Activated naive CD4-positive, alpha-beta T cell treated with anti-CD3 and anti-CD28 coated beads, Interleukin-2, amount 50 U/mL, for 72 hours (primary cell): ENCODE data around the gene CHAC1. TPM values are rescaled to one million over a fixed set of nuclear protein-coding genes. Genes with fewer than 3 reads are reported as not detected.

Experiments used
- ATAC-seq, 2 donors: fragments of 150-1000 bp; cut with Tn5 transposase; 2 replicates each; pipeline ENCODE4 v1.10.0; 2021; ENCODE audit warnings: mild to moderate bottlenecking in 2 of 2, moderate library complexity in 2 of 2
- DNase-seq, 2 donors: peaks; one replicate each; pipeline ENCODE4 v3.0.0; 2021 to 2022; ENCODE audit warnings: low spot score in 2 of 2
- H3K27ac Mint-ChIP-seq, 2 donors: one replicate each; pipeline ENCODE4 v1.8.0; 2022; ENCODE audit warnings: mild to moderate bottlenecking in 2 of 2, mixed read lengths in 2 of 2
- H3K36me3 Mint-ChIP-seq, 2 donors: one replicate each; pipeline ENCODE4 v1.8.0; 2022; ENCODE audit warnings: mixed read lengths in 2 of 2
- H3K9me3 Mint-ChIP-seq, 2 donors: one replicate each; pipeline ENCODE4 v1.8.0; 2022; ENCODE audit warnings: mixed read lengths in 2 of 2
- total RNA-seq, 2 donors: library from RNA; stranded (reverse); gene quantifications; one replicate each; pipeline ENCODE4 v1.2.3, GENCODE V29; 2022

Gene CHAC1
- total RNA-seq, 2 donors from 2014 or later, result 12.9 to 16.3 TPM

- H3K9me3 Mint-ChIP-seq, result no peaks in the 10 kb centered on the region
- ATAC-seq, result no peak
- no peak for DNase-seq
- H3K27ac Mint-ChIP-seq, result no peak overlapping the region
- H3K36me3 Mint-ChIP-seq, result peaks cover 0 to 6% of the 10 kb centered on the region in 2 donors
Observed at GRCh38 chr15:40931300-40932142, 21.8 kb upstream of the CHAC1 start.

- Mint-ChIP-seq H3K27ac (no peak overlapping the region), H3K9me3 (no peaks in the 10 kb centered on the region), H3K36me3 (peaks cover 0 to 6% of the 10 kb centered on the region in 2 donors)
- ATAC-seq (no peak), DNase-seq (no peak)
Observed at GRCh38 chr15:40932156-40932555, 21.1 kb upstream of the CHAC1 start.

DNA sequence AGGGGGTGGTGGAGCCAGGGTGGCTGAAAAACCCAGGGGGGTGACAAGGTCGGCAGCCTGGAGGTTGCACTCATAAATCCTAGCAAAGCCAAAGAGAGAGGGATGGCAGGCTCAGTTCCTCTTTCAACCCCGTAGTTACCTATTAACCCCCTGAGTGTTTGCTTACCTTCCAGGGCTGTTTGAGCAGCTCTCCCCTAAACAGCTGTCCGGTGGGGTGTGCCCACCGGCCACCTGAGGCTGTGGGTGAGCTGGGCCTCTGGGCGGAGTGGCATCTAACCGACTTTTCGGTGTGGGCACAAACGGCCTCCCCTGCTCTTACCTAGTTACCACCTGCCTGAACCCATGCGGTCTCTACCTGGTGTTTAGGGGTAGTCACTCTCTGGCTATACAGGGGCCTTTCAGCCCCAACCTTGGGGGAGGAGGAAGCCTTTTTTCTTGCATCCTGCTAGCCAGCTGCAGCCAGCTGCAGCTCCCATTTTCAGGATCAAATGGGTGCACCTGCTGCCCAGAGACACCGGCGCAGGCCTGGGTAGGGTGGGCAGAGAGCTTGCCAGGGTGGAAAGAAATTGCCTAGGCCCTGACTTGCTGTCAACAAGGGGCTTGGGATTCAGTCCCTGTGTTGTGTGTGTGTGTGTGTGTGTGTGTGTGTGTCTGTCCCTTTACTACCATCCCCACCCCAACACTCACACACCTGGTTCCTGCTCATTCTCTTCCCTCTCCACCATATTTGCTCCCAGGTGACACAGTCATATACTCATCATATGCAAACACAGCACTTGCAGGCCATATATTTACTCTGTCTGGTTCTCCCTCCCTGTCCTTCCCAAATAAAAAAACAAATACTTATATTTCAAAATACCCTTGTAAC is 20.4 kb upstream of the CHAC1 start:
- Mint-ChIP-seq H3K36me3 (peaks cover 0 to 6% of the 10 kb centered on the region in 2 donors), H3K27ac (no peak overlapping the region), H3K9me3 (no peaks in the 10 kb centered on the region)
- no peak for DNase-seq
- no peak for ATAC-seq

DNA sequence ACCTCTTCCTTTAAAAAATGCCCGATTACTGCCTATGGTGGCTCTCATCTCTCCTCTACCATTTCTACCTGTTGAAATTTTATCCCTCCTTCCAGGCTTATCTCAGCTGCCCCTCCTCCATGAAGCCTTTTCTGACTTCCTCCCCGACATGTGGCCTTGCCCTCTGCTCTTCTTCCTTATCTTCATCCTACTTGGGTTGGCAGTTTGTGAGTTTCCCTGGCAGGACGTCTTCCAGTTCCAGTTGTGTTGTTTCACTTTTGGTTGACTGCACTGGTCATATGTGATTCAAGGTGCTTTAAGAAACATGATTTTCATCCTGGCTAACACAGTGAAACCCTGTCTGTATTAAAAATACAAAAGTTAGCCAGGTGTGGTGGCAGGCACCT is 19.8 kb upstream of the CHAC1 start:
- Mint-ChIP-seq H3K27ac (peak overlapping the region in 1 of 2 donors; percentile 2), H3K9me3 (no peaks in the 10 kb centered on the region), H3K36me3 (peaks cover 0 to 6% of the 10 kb centered on the region in 2 donors)
- ATAC-seq (no peak), DNase-seq (no peak)

- no peak for DNase-seq
- no peak overlapping the region for H3K27ac Mint-ChIP-seq
- peaks cover 0 to 6% of the 10 kb centered on the region in 2 donors for H3K36me3 Mint-ChIP-seq
- ATAC-seq, result no peak
- H3K9me3 Mint-ChIP-seq, result no peaks in the 10 kb centered on the region
Observed at GRCh38 chr15:40934457-40934856, 18.8 kb upstream of the CHAC1 start.

DNA sequence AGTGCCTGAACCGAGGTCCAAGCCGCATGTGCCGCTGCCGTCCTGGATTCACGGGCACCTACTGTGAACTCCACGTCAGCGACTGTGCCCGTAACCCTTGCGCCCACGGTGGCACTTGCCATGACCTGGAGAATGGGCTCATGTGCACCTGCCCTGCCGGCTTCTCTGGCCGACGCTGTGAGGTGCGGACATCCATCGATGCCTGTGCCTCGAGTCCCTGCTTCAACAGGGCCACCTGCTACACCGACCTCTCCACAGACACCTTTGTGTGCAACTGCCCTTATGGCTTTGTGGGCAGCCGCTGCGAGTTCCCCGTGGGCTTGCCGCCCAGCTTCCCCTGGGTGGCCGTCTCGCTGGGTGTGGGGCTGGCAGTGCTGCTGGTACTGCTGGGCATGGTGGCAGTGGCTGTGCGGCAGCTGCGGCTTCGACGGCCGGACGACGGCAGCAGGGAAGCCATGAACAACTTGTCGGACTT is 17.0 kb upstream of the CHAC1 start:
- no peak for ATAC-seq
- no peak for DNase-seq
- peaks cover 0 to 3% of the 10 kb centered on the region in 2 donors for H3K36me3 Mint-ChIP-seq
- H3K9me3 Mint-ChIP-seq, result no peaks in the 10 kb centered on the region
- H3K27ac Mint-ChIP-seq, result peak overlapping the region in 1 of 2 donors; percentile 46

- ATAC-seq, result no peak
Observed at GRCh38 chr15:40936709-40937666, 16.3 kb upstream of the CHAC1 start.

GRCh38 chr15:40937762-40938535 is 15.3 kb upstream of the CHAC1 start:
- no peak for DNase-seq
- Mint-ChIP-seq H3K36me3 (no peaks in the 10 kb centered on the region), H3K27ac (no peak overlapping the region)

More at GRCh38 chr15:40936709-40937666, 16.3 kb upstream of the CHAC1 start:
- H3K27ac Mint-ChIP-seq, result peak overlapping the region in 1 of 2 donors; percentile 46
- no peak for DNase-seq
- H3K36me3 Mint-ChIP-seq, result no peaks in the 10 kb centered on the region
- no peaks in the 10 kb centered on the region for H3K9me3 Mint-ChIP-seq

GRCh38 chr15:40938536-40938870 is 14.8 kb upstream of the CHAC1 start:
- ATAC-seq (no peak), DNase-seq (no peak)
- no peak overlapping the region for H3K27ac Mint-ChIP-seq
- H3K36me3 Mint-ChIP-seq, result no peaks in the 10 kb centered on the region
- no peaks in the 10 kb centered on the region for H3K9me3 Mint-ChIP-seq

More at GRCh38 chr15:40937762-40938535, 15.3 kb upstream of the CHAC1 start:
- no peaks in the 10 kb centered on the region for H3K9me3 Mint-ChIP-seq
- no peak for ATAC-seq

GRCh38 chr15:40940296-40940801 is 12.9 kb upstream of the CHAC1 start:
- Mint-ChIP-seq H3K9me3 (no peaks in the 10 kb centered on the region), H3K36me3 (no peaks in the 10 kb centered on the region), H3K27ac (peak overlapping the region; percentile 7 to 12)
- ATAC-seq (no peak), DNase-seq (no peak)

GRCh38 chr15:40941068-40941527 is 12.2 kb upstream of the CHAC1 start:
- Mint-ChIP-seq H3K27ac (peak overlapping the region in 1 of 2 donors; percentile 69), H3K36me3 (no peaks in the 10 kb centered on the region), H3K9me3 (no peaks in the 10 kb centered on the region)
- DNase-seq (no peak), ATAC-seq (no peak)

GRCh38 chr15:40941528-40942336 is 11.5 kb upstream of the CHAC1 start:
- Mint-ChIP-seq H3K27ac (peak overlapping the region in 1 of 2 donors; percentile 86), H3K36me3 (no peaks in the 10 kb centered on the region), H3K9me3 (no peaks in the 10 kb centered on the region)
- peak; percentile 81 to 82 for DNase-seq
- ATAC-seq, result peak; percentile 84 to 86

DNA sequence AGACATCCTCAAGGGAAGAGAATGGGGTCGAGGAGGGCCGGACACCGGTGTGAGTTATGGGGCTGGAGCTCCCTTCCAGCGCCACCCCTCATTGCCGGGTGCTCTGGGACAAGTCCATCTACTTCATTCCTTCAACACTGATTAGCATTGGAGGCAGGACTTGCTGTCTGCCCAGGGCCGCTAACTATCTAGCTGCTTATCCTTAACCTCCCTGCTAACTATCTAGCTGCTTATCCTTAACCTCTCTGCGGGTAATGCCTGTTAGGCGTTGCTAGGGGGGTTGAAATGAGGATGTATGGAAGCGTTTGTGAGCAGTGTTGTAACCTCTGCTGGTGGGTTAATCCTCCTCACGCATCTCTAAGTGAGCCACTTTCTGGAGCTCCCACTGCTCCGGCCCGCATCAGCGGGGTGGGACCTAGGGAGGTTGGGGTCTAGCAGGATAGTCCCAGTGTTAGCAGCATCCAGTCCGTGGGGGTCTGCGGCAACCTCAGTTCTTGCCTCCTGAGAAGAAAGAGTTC is 10.9 kb upstream of the CHAC1 start:
- H3K36me3 Mint-ChIP-seq, result no peaks in the 10 kb centered on the region
- peak overlapping the region; percentile 86 to 92 for H3K27ac Mint-ChIP-seq
- DNase-seq, result no peak
- ATAC-seq, result peak; percentile 12 to 21
- no peaks in the 10 kb centered on the region for H3K9me3 Mint-ChIP-seq

DNA sequence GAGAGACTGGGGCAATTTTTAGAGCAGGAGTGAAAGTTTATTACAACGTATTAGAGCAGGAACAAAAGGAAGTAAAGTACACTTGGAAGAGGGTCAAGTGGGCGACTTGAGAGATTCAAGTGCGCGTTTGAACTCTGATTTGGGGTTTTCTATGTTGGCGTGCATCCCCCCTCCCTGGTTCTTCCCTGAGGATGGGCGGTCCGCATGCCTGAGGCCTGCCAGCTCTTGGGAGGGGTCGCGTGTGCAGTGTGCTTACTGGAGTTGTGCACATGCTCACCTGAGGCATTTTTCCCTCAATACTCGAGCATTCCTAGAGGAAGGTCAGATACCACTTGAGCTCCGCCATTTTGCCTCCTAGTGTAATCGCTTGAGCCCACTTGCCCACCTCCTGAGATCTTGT is 10.4 kb upstream of the CHAC1 start:
- ATAC-seq, result no peak
- no peak for DNase-seq
- H3K27ac Mint-ChIP-seq, result peak overlapping the region; percentile 86 to 92
- no peaks in the 10 kb centered on the region for H3K36me3 Mint-ChIP-seq
- no peaks in the 10 kb centered on the region for H3K9me3 Mint-ChIP-seq
